IMR-90 (cell line): ENCODE measurements around the gene MUC5AC. TPM values are rescaled to one million over a fixed set of nuclear protein-coding genes. Genes with fewer than 3 reads are reported as not detected.

ENCODE experiments used
- ATAC-seq: fragments of 200-7000 bp; cut with Tn5 transposase; 2 replicates; pipeline ENCODE4 v1.9.1; 2020; ENCODE audit warnings: low read depth, mild to moderate bottlenecking, moderate library complexity
- BruUV-seq: library from RNA; stranded (reverse); fragments of 400-500 nt; replicated peaks from 2 replicates; lab custom pipeline; 2021; lab: Mats Ljungman, UMichigan
- CTCF ChIA-PET: fragments of 300-600 bp; formaldehyde crosslinking; extraction: SDS; loops from one replicate; lab custom pipeline; 2021; ENCODE audit warnings: antibody characterized with exemption; lab: Yijun Ruan, JAX
- POLR2A ChIA-PET: fragments of 300-600 bp; sonication (Branson Sonifier 250); formaldehyde crosslinking; loops from one replicate; lab custom pipeline; 2022; ENCODE audit warnings: antibody characterized with exemption; ENCODE audit not compliant: unreplicated experiment; lab: Charles Lee
- DNase-seq: peaks from one replicate; pipeline ENCODE4 v3.0.0; 2013
- H2AFZ ChIP-seq: replicated peaks from 2 replicates; pipeline ENCODE3; 2013; ENCODE audit warnings: low read length, mild to moderate bottlenecking; ENCODE audit not compliant: poor library complexity
- H2AK5ac ChIP-seq: 2 replicates; pipeline ENCODE4 v1.6.1; 2013; ENCODE audit warnings: low read depth, low read length, inconsistent platforms
- H2AK9ac ChIP-seq: replicated peaks from 2 replicates; pipeline ENCODE3; 2013; ENCODE audit warnings: mild to moderate bottlenecking, low read depth, low read length, moderate library complexity; ENCODE audit not compliant: poor library complexity
- H2BK120ac ChIP-seq: 2 replicates; pipeline ENCODE4 v1.6.1; 2013; ENCODE audit warnings: low read depth, low read length, inconsistent platforms
- H2BK15ac ChIP-seq: 3 replicates; pipeline ENCODE4 v1.6.1; 2013; ENCODE audit warnings: low read depth, low read length, inconsistent platforms
- H2BK20ac ChIP-seq: 2 replicates; pipeline ENCODE4 v1.6.1; 2013; ENCODE audit warnings: low read depth, mild to moderate bottlenecking, inconsistent platforms, low read length, moderate library complexity
- H2BK5ac ChIP-seq: 2 replicates; pipeline ENCODE4 v1.6.1; 2013; ENCODE audit warnings: mild to moderate bottlenecking, low read depth, low read length, inconsistent platforms; ENCODE audit not compliant: poor library complexity, severe bottlenecking
- H3K14ac ChIP-seq: replicated peaks from 2 replicates; pipeline ENCODE4 v1.6.1; 2013; ENCODE audit warnings: low read depth, low read length, inconsistent platforms
- H3K18ac ChIP-seq: 2 replicates; pipeline ENCODE4 v1.6.1; 2013; ENCODE audit warnings: low read depth, low read length, control low read depth
- H3K23ac ChIP-seq: 2 replicates; pipeline ENCODE4 v1.6.1; 2013; ENCODE audit warnings: low read depth, low read length, inconsistent platforms
- H3K27ac ChIP-seq: 2 replicates; pipeline ENCODE4 v1.5.1; 2013; ENCODE audit warnings: mild to moderate bottlenecking, control low read depth, low read length; ENCODE audit not compliant: insufficient read depth
- H3K27me3 ChIP-seq: 2 replicates; pipeline ENCODE4 v1.6.1; 2013; ENCODE audit warnings: low read length; ENCODE audit not compliant: control insufficient read depth, insufficient read depth
- H3K36me3 ChIP-seq: 2 replicates; pipeline ENCODE4 v1.6.1; 2013; ENCODE audit warnings: low read length, mixed read lengths; ENCODE audit not compliant: control insufficient read depth, insufficient read depth
- H3K4ac ChIP-seq: 2 replicates; pipeline ENCODE4 v1.6.1; 2013; ENCODE audit warnings: low read depth, low read length, inconsistent platforms
- H3K4me1 ChIP-seq: 2 replicates; pipeline ENCODE4 v1.6.1; 2013; ENCODE audit warnings: low read length, mixed read lengths; ENCODE audit not compliant: control insufficient read depth, insufficient read depth
- H3K4me2 ChIP-seq: 2 replicates; pipeline ENCODE4 v1.6.1; 2013; ENCODE audit warnings: low read depth, mild to moderate bottlenecking, control low read depth, low read length, moderate library complexity
- H3K4me3 ChIP-seq: 2 replicates; pipeline ENCODE4 v1.5.1; 2013; ENCODE audit warnings: low read depth, mild to moderate bottlenecking, control low read depth, low read length, moderate library complexity; ENCODE audit not compliant: insufficient read depth
- H3K56ac ChIP-seq: 2 replicates; pipeline ENCODE4 v1.6.1; 2013; ENCODE audit warnings: low read length, inconsistent platforms; ENCODE audit not compliant: insufficient read depth; ENCODE audit errors: extremely low read depth
- H3K79me1 ChIP-seq, 2 experiments: 2 replicates each; pipeline ENCODE4 v1.6.1; 2013; ENCODE audit warnings: low read length in 2 of 2, inconsistent platforms in 1 of 2, low read depth in 1 of 2
- H3K9ac ChIP-seq: 2 replicates; pipeline ENCODE4 v1.6.1; 2013; ENCODE audit warnings: low read depth, low read length, control low read depth
- H3K9me1 ChIP-seq: 2 replicates; pipeline ENCODE4 v1.6.1; 2013; ENCODE audit warnings: low read length, inconsistent platforms; ENCODE audit not compliant: insufficient read depth
- H3K9me3 ChIP-seq: 2 replicates; pipeline ENCODE4 v1.6.1; 2013; ENCODE audit warnings: low read length; ENCODE audit not compliant: control insufficient read depth, insufficient read depth
- H4K20me1 ChIP-seq: 2 replicates; pipeline ENCODE4 v1.6.1; 2013; ENCODE audit warnings: low read length, inconsistent platforms; ENCODE audit not compliant: insufficient read depth
- H4K5ac ChIP-seq: 2 replicates; pipeline ENCODE4 v1.6.1; 2013; ENCODE audit warnings: mild to moderate bottlenecking, low read depth, low read length, control low read depth
- H4K8ac ChIP-seq, 2 experiments: 2 replicates each; pipeline ENCODE4 v1.6.1; 2013; ENCODE audit warnings: low read depth in 2 of 2, low read length in 2 of 2, control low read depth in 1 of 2, inconsistent platforms in 1 of 2
- H4K91ac ChIP-seq: 2 replicates; pipeline ENCODE4 v1.6.1; 2013; ENCODE audit warnings: low read depth, low read length, inconsistent platforms; ENCODE audit not compliant: insufficient read depth
- CEBPB ChIP-seq: IDR thresholded peaks from 2 replicates; pipeline ENCODE4 v1.6.1; 2012; ENCODE audit warnings: low read depth, low read length, improper control_type of control experiment
- MAZ ChIP-seq: IDR thresholded peaks from 2 replicates; pipeline ENCODE4 v1.6.1; 2012; ENCODE audit warnings: low read depth, mild to moderate bottlenecking, low read length, improper control_type of control experiment, moderate library complexity, borderline replicate concordance
- SMC3 ChIP-seq: fragments of 150-350 bp; IDR thresholded peaks from 2 replicates; pipeline ENCODE4 v1.6.1; 2016; ENCODE audit warnings: low read depth, mild to moderate bottlenecking, antibody characterized with exemption, low read length, moderate library complexity
- WGBS, 2 experiments: methylation state at CpG; one replicate each; pipeline versions ENCODE4 v1.1.5 to v1.1.7; 2013; ENCODE audit warnings: missing lambda C conversion rate in 2 of 2; ENCODE audit not compliant: insufficient read length in 1 of 2; ENCODE audit errors: extremely low coverage in 2 of 2; 5-methylcytosine and 5-hydroxymethylcytosine counted together
- dilution Hi-C: fragments of 300-500 bp; cut with HindIII; formaldehyde crosslinking; loops from one replicate; pipeline ENCODE4 v1.14.3; 2018; ENCODE audit warnings: low sequenced_read_pairs; ENCODE audit not compliant: unreplicated experiment
- in situ Hi-C: fragments of 300-500 bp; cut with MboI; formaldehyde crosslinking; loops from 3 replicates; pipeline ENCODE4 v1.14.3; 2019; ENCODE audit warnings: low sequenced_read_pairs, inconsistent platforms, mixed read lengths
- intact Hi-C: fragments of 100-400 bp; cut with micrococcal nuclease; formaldehyde crosslinking; loops from 2 replicates; pipeline ENCODE4 v1.10.0; 2022
- polyA plus RNA-seq, 3 experiments: library from polyadenylated mRNA; depleted of rRNA; stranded (reverse); fragments of >200 nt; gene quantifications; 2 replicates each; pipeline ENCODE4 v1.2.3, GENCODE V29; 2012; ENCODE audit warnings: low replicate concordance in 1 of 3
- total RNA-seq: library from RNA; depleted of rRNA; stranded (reverse); fragments of >200 nt; gene quantifications from 2 replicates; pipeline ENCODE4 v1.2.3, GENCODE V29; 2012

MUC5AC gene
- total and polyA plus RNA-seq, 2 of the 4 experiments (the other 2 are of a cell fraction): 0.02 TPM; not detected in 1

DNA sequence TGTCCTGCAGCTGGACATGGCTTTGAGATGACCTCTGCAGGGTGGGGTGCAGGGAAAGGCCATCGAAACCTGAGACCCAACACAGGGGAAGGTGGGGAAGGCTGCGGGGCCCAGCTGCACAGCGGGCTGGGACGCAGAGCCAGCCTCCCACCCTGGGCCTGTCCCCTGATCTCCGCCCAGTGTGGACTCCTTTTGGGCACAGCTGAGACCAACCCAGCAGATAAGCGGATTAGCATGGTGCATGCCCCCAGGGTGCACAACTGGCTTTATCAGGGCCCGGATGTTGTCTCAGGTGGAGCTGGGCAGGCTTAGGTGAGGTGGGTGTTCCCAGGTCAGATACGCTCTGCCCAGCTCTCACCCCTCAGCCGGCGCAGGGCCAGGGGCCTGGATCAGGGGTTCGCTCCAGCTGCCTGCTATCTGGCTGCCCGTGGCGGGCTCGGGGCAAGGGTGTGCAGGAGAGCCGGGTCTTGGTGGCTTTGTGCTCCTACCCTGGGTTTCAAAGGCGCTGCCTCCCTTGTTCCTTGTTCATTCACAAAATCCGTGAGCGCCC, 28.1 kb upstream of the MUC5AC start:
- in situ Hi-C loops: no loop called here
- H3K56ac ChIP-seq: no peak overlapping the region
- H3K9me3 ChIP-seq: peaks cover 7% of the 10 kb centered on the region
- no peaks in the 10 kb centered on the region for H3K79me1 ChIP-seq
- no peak overlapping the region for H4K8ac ChIP-seq
- H4K20me1 ChIP-seq: no peaks in the 10 kb centered on the region
- H3K23ac ChIP-seq: no peak overlapping the region
- no peak overlapping the region for H4K91ac ChIP-seq
- TF ChIP-seq SMC3 (no peak), MAZ (no peak), CEBPB (no peak)
- H2BK15ac ChIP-seq: no peak overlapping the region
- no peaks in the 10 kb centered on the region for H3K4me1 ChIP-seq
- H3K27me3 ChIP-seq: peaks cover 7% of the 10 kb centered on the region; the same call in 1 of the 2 replicates
- no peak overlapping the region for H2BK20ac ChIP-seq
- intact Hi-C loops: no loop called here
- no peak overlapping the region for H2AK5ac ChIP-seq
- H3K4me2 ChIP-seq: no peak overlapping the region
- no peak overlapping the region for H3K27ac ChIP-seq
- ATAC-seq (no peak), DNase-seq (no peak)
- BruUV-seq: no TSS peak
- H2AFZ ChIP-seq: no peak overlapping the region
- H2BK5ac ChIP-seq: no peak overlapping the region
- no peaks in the 10 kb centered on the region for H3K36me3 ChIP-seq
- H4K5ac ChIP-seq: no peak overlapping the region
- no peak overlapping the region for H3K14ac ChIP-seq
- 75% methylated on average over 6 of the region's 18 CpGs; no CpG with 5 or more reads in 1 of the 2 experiments for WGBS, 2 experiments
- H3K4ac ChIP-seq: no peak overlapping the region
- ChIA-PET CTCF (no interaction called here), POLR2A (no interaction called here)
- H2AK9ac ChIP-seq: no peak overlapping the region
- no peaks in the 10 kb centered on the region for H3K9me1 ChIP-seq
- dilution Hi-C loops: no loop called here
- no peak overlapping the region for H3K9ac ChIP-seq
- no peak overlapping the region for H3K18ac ChIP-seq
- H2BK120ac ChIP-seq: no peak overlapping the region
- H3K4me3 ChIP-seq: no peak overlapping the region
